HCT116 (cell line): Measurements from ENCODE around the gene RBM42.

Experiments used
- CEBPB ChIP-seq: IDR thresholded peaks from 2 replicates; pipeline ENCODE4 v1.6.1; 2012; ENCODE audit warnings: low read depth
- EGR1 ChIP-seq: IDR thresholded peaks from 2 replicates; pipeline ENCODE4 v1.6.1; 2012; ENCODE audit warnings: low read depth
- EZH2 ChIP-seq: fragments of 200-600 bp; sonication (generic); IDR thresholded peaks from 2 replicates; pipeline ENCODE4 v1.6.1; 2017; ENCODE audit warnings: antibody characterized with exemption, mixed run types
- EZH2phosphoT487 ChIP-seq: fragments of 200-600 bp; IDR thresholded peaks from 2 replicates; pipeline ENCODE4 v1.6.1; 2018; ENCODE audit warnings: antibody characterized with exemption, borderline replicate concordance
- FOSL1 ChIP-seq: IDR thresholded peaks from 2 replicates; pipeline ENCODE4 v1.6.1; 2012; ENCODE audit warnings: low read depth
- JUND ChIP-seq: IDR thresholded peaks from 2 replicates; pipeline ENCODE4 v1.6.1; 2012
- POLR2A ChIP-seq: IDR thresholded peaks from 2 replicates; pipeline ENCODE4 v1.7.0; 2011; ENCODE audit warnings: borderline replicate concordance; ENCODE audit not compliant: insufficient read depth, insufficient read length; ENCODE audit errors: extremely low read depth
- POLR2AphosphoS5 ChIP-seq: IDR thresholded peaks from 2 replicates; pipeline ENCODE4 v1.6.1; 2011; ENCODE audit warnings: mild to moderate bottlenecking, low read depth, low read length, moderate library complexity
- RAD21 ChIP-seq: IDR thresholded peaks from 2 replicates; pipeline ENCODE4 v1.6.1; 2012; ENCODE audit warnings: low read depth, mild to moderate bottlenecking
- SIN3A ChIP-seq: IDR thresholded peaks from 2 replicates; pipeline ENCODE4 v1.6.1; 2012; ENCODE audit warnings: low read depth
- SRF ChIP-seq: IDR thresholded peaks from 2 replicates; pipeline ENCODE4 v1.6.1; 2012; ENCODE audit warnings: low read depth
- TCF7L2 ChIP-seq: IDR thresholded peaks from 2 replicates; pipeline ENCODE4 v1.7.0; 2011; ENCODE audit warnings: borderline replicate concordance, inconsistent platforms; ENCODE audit not compliant: insufficient read depth, insufficient read length; ENCODE audit errors: extremely low read depth
- TF ChIP-seq, protein P1 (sequence below), 3 experiments: fragments of 200-600 bp in 1 of 3; sonication (generic) in 1 of 3; IDR thresholded peaks in 2 of 3; conservative IDR thresholded peaks in 1 of 3; 2 replicates each; pipeline ENCODE4 v1.5.1; 2012 to 2017; ENCODE audit warnings: low read depth in 2 of 3, low read length in 2 of 3, antibody characterized with exemption in 1 of 3, borderline replicate concordance in 1 of 3, control low read depth in 1 of 3, mild to moderate bottlenecking in 1 of 3, mixed read lengths in 1 of 3, mixed run types in 1 of 3, moderate library complexity in 1 of 3; ENCODE audit not compliant: insufficient read depth in 1 of 3

DNA sequence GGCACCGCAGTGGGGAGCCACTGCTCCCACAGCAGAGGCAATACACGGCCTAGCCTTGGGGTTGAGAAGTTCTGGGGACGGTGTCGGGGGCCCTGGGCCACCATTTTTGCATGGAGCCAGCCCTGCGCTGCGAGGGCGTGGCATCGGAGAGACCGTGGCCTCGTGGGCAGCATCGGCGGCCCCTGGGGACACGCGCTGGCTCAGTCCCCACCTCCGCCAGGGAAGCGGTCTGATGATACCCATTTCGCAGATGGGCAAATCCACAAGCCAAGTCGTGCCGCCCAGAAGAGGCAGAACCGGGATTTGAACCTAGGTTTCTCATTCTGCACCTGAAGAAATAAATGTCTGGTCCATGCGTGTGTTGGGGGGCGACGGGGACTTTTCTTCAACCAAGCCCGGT is 36.3 kb downstream of the RBM42 start:
- TF ChIP-seq, protein P1, sequence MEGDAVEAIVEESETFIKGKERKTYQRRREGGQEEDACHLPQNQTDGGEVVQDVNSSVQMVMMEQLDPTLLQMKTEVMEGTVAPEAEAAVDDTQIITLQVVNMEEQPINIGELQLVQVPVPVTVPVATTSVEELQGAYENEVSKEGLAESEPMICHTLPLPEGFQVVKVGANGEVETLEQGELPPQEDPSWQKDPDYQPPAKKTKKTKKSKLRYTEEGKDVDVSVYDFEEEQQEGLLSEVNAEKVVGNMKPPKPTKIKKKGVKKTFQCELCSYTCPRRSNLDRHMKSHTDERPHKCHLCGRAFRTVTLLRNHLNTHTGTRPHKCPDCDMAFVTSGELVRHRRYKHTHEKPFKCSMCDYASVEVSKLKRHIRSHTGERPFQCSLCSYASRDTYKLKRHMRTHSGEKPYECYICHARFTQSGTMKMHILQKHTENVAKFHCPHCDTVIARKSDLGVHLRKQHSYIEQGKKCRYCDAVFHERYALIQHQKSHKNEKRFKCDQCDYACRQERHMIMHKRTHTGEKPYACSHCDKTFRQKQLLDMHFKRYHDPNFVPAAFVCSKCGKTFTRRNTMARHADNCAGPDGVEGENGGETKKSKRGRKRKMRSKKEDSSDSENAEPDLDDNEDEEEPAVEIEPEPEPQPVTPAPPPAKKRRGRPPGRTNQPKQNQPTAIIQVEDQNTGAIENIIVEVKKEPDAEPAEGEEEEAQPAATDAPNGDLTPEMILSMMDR (IDR thresholded peaks at IDR 0.05 in 2 of 3, conservative IDR thresholded peaks at IDR 0.05 in 1 of 3; ENCODE audit: borderline replicate concordance in 1 of 3, insufficient read depth in 1 of 3, low read depth in 2 of 3, low read length in 2 of 3): no peak
- TF ChIP-seq EZH2 (no peak), POLR2A (no peak), FOSL1 (no peak), JUND (no peak), SIN3A (no peak), RAD21 (no peak), EGR1 (no peak), POLR2AphosphoS5 (no peak), TCF7L2 (no peak), CEBPB (no peak), EZH2phosphoT487 (no peak), SRF (no peak)
